Effector CD8-positive, alpha-beta T cell (primary cell): ENCODE data around the gene TBC1D24.

Experiments used
- DNase-seq: peaks from one replicate; lab custom pipeline; 2025; lab: John Stamatoyannopoulos, UW

The TBC1D24 gene

DNA sequence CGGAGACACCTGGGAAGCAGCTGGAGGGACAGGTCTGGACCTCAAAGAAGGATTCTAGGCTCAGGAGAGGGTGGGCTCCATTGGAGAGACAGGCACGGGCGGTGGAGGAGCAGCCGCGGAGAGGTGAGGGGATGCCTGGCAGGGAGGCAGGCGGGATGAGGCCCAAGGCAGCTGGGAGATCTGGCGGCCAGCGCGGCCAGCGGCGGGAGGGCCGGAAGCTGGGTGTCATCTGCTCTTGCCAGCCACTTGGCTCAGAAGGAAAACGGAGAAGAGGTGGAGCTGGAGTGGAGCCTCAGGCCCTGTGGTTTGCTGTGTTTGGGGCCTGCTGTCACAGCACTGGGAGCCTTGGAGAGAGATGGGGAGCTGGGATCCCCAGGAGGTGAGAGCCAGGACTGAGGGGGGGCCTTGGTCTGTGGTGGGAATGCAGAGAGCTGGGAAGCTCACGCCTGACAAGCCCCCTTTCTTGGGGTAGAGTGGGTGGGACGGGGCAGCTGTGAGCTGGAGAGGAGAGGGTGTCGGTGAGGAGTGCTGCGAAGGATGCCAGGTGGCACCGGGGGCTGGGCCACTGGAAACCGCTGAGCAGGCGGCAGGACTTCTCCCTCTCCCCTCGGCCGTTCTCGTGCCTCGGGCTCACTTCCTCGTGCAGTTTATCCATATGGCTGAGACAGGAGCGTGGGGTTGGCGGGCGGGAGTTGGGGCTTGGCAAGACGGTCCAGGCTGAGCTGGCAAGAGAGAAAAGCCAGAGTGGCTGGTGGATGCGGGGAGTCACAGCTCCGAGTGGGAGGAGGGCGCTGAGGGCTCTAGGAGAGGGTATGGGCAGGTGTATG, 8.0 kb downstream of the TBC1D24 start:
- no peak for DNase-seq

DNA sequence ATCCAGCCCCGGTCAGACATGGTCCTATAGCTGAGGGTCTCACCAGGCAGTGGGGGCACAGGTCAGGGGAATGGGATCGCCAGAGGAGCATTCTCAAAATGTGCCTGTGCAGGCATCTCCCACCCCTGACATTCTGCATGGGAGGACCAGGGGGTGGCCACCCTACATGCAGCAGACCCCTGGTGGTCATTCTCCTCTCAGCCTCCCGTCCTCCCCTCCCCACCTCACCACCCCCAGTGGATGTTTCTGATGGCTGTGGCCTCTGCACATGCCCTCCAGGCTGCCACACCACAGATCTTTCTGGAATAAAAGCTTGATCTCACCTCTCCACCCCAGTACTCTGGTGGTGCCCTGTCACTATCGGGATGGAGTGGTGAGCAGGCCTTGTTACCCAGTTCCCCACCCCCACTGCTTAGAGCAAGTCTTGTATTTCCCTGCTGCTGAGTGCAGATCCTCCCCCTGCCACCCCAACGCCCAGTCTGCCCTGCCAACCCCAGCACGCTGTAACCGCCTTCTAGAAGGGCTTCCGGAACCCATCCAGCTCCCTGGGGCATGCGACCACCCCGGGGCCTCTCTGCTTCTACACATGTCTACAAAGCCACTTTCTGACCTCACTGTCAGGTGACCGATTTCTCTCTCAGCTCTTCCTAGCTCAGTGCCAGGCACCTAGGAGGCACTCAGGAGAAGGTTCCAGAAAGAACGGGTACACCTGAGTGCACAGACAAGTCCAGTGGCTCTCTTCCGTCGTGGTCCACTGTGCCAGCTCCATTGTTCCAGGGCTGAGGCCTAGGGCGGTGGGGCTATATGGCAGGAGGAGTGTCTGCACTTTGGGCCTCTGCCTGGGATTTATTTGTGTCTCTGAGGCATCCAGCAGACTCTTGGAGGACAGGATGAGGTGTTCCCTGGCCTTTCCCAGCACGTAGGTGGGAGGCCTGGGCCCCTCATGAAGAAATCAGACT, 9.3 kb downstream of the TBC1D24 start:
- DNase-seq: no peak

DNA sequence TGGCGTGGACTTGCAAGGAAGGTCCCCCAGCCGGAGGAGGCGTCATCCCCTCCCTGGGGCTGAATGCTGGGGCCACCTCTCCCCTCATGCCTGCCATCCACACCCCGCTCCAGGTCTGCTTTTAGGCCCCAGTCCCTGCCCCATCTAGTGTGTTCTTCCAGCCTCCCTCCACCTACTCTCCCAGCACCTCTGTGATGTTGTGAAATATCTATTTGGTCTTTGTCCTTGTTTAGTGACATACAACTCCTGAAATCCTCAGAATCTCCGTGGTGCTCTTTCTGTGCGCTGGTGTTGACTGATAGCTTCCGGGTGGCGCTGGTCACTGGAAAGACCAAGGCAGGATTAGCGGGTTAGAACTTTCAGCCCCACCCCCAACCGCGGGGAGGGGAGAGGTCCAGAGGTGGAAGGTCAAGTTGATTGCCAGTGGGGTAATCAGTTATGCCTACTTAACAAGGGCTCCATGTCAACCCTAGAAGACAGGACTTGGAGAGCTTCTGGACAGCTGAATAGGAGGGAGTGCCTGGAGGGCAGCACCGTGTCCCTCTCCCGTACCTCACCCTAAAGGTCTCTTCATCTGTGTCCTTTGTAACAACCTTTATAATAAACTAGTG, 10.1 kb downstream of the TBC1D24 start:
- DNase-seq: no peak

DNA sequence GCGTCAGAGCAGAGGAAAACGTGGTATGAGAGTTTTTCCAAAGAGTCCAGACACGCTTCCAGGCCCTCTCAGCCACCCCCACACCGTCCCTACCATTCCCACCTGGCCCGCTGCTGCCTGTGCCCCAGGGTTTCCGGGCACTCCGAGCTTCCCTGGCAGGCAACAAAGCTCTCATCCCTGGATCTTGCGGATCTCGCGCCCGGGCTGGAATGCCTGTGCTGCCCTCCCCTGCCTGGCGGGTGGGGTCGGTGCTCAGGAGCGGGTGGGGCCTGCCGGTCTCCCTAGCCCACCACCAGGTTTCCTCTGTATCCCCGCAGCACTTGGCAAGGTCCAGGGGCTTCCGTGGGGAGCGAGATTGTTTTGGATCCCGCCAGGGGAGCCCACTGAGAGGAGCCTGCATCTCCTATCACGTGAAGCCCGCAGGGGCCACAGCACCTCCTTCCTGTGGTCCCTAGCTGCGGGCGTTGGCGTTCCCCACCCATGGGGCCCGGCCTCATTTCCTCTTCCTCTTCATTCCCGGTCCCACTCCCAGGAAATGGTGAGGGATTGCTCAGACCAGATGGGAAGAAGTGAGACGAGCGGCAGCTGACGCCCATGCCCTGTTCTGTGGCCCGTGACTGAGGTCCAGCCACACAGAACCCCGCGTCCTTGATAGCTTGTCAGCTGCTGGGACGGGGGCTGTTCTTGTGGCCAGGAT, 11.0 kb downstream of the TBC1D24 start:
- DNase-seq: no peak

DNA sequence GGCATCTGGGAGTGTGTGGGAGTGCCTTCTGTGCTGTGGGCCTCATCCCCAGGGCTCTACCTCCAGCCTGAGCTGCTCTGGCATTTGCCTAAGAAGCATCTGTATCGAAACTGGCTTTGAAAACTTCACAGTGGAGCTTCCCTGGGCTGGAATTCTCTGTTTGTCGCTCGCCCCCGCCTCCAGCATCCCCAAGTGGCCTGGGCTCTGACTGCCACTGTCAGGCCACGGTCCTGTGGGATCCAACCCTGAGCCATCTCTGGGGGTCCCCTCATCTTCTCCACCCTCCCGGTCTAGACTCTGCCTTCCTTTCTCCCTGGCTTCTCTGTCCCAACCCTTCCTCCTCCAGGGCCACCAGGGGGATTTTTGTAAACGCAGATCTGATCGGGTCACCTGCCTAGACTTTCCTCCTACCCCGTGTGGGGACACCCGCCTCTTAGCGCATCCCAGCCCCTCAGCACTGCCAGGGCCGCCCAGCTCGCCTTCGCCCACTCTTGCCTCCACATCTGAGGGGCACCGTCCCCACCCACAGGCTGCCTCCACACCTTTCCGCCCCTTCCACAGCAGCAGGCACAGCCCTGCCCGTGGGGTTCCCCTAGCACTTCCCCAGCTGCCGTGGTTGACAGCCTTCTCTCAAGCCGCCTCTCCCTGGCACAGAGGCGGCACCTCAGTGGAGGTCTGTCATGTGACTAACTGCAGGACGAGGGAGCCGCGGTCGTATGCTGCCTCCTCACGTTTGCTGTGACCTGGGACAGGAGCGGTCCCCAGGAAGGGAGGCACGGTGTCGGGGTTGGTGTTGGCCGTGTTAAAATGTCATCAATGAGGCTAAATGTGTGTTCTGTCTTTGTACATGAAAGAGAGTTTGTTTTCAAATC, 12.0 kb downstream of the TBC1D24 start:
- DNase-seq: peak; percentile 61

DNA sequence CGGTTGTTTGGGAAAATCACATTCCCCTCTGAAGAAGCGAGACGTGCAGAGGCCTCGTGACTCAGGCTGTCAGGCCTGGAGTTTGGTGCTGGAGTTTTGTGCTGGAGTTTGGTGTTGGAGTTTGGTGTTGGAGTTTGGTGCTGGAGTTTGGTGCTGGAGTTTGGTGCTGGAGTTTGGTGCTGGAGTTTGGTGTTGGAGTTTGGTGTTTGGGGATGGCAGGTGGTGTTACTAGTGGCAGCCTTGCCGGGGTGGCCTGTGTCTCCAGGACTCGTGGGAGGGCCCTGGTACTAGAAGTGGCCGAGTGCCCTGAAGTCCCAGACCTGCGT, 12.6 kb downstream of the TBC1D24 start:
- no peak for DNase-seq

DNA sequence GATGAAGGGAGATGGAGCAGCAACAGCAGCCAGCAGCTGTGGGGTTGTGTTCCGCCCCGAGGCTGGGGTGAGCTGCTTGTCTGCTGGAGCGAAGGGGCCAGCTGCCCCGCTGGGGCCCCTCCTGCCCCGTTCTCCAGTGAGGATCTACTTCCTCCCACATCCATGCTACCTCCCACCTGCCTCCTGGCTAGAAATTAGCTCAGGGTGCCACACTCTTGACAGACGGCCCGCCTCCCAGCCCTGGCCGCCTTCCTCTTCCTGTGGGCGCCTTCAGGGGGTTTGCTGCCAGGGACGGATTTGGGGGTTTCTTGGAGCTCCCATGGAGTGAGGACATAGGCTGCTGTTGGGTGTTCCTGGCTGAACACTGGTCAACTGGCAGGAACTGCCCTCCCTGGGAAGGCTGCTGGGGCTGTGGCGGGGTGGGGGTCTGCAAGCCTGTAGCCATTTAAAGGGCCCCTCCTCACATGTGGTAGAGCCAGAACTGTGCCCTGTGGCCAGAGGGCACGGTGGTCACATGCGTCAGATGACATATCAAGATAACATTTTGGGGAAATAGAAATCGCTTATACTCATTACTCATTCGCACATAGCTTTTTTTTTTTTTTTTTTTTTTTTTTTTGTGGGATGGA, 13.1 kb downstream of the TBC1D24 start:
- DNase-seq: no peak

DNA sequence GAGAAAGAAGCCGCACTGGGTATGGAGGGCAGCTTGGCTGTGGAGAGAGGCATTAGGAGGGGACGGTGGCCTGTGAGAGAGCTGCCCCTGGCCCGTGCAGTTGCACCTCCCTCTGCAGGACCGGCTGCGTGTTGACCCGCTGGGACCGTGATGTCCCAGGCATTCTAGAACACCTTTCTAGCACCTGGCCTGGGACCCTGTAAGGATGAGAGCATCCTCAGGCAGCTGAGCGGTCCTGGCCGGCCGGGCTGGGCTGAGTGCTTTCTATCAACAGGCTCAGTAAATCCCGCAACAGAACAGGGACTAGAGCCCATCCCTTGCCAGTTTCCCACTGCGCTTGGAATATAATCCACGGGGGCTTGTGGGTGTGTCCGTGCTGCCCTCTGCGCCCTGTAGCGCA, 14.7 kb downstream of the TBC1D24 start:
- DNase-seq: no peak

DNA sequence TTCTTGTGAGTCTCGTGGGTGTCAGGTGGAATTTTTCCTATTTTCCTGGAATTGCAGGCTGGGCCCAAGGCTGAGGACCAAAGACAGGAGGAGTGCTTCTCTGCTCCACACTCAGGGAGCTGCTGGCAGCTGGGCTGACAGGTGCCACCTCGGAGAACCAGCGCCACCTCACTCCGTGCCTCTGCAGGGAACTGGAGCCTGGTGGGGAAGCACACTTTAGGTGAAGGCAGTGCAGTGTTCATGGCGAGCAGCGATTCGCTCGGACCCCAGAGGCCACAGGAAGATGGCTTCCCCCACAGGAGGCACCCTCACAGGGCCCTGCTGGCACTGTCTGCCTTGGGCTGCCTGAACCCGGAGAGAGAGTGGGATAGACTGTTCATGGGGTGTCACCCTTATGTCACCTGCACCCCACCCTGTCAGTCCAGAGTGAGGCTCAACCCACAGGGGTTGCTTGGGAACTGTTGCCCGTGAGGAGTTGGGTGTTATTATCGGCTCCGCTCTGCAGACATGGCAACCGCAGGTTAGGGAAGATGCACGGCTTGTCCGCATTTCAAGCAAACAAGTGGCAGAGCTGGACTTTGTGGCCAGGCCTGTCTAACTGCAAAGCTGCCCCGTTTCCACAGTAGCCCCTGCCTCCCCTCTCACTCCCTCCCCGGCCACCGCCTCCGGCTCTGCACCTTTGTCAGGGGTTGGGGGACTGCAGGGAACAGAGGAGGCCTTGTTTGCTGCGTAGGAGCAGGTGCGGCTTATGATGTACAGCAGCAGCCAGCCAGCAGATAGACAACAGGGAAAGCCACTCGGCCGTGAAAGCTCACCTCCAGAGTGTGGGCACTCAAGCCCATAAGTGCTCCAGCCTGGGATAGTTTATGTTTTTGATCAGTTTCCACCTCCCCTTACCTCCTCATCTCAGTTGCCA, 15.5 kb downstream of the TBC1D24 start:
- no peak for DNase-seq

DNA sequence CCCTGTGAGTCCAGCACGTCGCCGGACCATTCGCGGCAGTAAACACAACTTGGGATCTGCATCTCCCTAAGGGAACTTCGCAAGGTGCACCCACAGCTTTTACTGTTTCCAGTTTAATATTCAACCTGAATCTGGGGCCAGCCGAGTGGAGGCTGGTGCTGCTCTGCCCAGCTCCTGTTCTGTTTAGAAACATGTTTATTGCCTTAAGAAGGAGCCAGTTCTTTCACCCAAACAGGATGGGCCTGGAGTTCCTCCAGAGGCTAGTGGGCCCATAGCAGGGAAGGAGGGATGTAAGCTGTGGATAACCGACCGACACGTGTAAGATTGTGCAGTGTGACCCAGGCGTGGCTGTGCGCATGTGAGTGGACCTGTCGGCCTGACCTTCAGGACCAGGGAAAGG, 17.4 kb downstream of the TBC1D24 start:
- no peak for DNase-seq

DNA sequence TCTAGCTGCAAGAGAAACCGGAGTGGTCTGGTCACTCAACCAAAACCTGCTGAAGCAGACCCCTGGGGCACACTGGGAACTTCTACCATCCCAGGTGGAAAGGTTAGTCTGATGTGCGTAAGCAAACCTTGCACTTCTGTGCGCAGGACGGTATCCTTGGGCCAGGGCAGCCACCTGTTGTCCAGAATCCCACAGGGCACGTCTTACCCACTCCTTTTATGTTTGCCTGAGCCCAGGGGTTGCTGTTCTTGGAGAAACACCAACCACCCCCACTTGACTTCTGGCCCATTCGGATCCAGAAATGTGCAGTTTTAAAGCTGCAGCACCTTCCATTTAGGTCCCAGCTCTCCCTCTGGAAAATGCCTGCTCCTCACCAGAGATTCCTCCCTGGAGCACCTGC, 18.7 kb downstream of the TBC1D24 start:
- DNase-seq: no peak

DNA sequence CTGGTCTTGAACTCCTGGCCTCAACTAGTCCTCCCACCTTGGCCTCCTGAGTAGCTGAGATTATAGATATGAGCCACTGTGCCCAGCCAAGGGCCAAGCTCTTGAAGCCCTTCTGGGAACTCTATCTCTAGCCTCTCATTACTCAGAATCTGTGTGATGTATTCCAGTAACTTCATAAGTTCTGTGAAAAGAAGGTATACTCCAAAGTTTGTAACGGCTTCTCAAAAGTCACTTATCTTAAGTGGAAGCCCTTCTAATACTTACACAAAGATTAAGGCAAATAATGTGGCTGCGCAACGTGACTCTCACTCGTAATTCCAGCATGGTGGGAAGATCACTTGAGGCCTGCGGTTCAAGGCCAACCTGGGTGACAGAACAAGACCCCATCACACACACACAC, 19.7 kb downstream of the TBC1D24 start:
- DNase-seq: no peak

DNA sequence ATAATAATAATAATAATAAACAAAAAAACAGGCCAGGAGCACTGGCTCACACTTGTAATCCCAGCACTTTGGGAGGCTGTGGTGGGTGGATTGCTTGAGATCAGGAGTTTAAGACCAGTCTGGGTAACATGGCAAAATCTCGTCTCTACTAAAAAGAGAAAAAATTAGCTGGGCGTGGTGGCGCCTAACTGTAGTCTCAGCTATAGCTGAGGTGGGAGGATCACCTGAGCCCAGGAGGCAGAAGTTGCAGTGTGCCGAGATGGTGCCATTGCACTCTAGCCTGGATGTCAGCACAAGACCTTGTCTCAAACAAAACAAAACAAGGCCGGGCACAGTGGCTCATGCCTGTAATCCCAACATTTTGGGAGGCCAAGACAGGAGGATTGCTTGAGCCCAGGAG, 20.1 kb downstream of the TBC1D24 start:
- DNase-seq: no peak

DNA sequence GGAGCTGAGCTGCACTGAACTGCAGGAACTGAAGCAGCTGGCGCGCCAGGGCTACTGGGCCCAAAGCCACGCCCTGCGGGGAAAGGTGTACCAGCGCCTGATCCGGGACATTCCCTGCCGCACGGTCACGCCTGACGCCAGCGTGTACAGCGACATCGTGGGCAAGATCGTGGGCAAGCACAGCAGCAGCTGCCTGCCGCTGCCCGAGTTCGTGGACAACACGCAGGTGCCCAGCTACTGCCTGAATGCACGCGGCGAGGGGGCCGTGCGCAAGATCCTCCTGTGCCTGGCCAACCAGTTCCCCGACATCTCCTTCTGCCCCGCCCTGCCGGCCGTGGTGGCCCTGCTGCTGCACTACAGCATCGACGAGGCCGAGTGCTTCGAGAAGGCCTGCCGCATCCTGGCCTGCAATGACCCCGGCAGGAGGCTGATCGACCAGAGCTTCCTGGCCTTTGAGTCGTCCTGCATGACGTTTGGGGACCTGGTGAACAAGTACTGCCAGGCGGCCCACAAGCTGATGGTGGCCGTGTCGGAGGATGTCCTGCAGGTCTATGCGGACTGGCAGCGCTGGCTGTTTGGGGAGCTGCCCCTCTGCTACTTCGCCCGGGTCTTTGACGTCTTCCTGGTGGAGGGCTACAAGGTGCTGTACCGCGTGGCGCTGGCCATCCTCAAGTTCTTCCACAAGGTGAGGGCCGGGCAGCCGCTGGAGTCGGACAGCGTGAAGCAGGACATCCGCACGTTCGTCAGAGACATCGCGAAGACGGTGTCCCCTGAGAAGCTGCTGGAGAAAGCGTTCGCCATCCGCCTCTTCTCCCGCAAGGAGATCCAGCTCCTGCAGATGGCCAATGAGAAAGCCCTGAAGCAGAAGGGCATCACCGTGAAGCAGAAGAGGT, 21.5 kb downstream of the TBC1D24 start:
- no peak for DNase-seq

DNA sequence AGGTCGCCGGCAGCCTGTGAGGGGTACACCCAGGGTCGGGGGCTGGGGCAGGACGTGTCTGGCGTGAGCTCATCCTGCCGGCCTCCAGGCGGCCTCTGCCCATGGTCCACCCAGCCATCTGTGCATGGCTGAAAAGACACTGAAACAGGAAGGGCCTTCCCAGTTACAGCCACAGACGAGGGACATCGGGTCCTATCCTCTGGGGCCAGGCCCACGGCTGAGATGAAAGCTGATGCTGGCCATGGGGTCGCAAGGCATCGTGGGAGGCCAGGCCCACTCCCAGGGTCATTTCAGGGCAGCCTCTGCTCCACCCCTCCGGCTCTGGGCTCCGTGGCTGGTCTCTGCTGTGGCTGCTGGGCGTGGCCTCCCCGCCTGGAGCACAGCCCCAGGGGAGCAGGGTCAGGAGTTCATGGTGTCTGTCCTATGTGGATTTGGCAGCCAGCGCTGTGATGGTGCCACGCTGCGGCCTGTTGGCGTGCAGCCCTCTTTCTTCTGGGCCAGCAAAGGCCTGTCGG, 22.2 kb downstream of the TBC1D24 start:
- DNase-seq: no peak

DNA sequence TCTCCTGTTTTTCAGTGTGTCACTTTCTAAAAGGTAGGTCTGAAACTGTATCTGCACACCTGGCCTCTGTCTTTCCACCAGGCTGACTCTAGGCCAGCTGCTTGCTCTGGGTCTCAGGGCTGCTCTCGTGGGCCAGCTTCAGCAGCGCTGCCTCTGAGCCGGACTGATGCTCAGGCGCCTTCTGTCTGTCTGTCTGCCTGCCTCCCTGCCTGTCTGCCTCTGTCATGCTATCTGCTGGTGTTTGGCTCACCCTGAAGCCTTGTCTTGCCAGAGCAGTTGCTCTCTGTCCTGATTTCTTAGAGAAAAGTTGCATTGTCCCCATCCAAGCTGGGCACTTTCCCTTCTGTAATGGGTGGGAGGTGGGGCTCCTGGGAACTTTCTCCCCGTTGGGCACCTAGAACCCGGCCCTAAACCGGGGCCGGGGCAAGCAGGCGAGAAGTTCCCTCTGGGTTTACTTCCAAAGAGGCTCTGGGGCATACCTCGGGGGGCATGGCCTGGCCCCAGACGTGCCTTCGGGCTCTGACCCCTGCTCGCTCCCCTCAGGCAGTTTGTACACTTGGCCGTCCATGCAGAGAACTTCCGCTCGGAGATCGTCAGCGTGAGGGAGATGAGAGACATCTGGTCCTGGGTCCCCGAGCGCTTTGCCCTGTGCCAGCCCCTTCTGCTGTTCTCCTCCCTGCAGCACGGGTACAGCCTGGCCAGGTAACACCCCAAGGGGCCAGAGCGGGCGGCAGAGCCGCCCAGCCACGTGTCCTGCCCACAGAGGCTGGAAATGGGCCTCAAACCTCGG, 23.0 kb downstream of the TBC1D24 start:
- no peak for DNase-seq

DNA sequence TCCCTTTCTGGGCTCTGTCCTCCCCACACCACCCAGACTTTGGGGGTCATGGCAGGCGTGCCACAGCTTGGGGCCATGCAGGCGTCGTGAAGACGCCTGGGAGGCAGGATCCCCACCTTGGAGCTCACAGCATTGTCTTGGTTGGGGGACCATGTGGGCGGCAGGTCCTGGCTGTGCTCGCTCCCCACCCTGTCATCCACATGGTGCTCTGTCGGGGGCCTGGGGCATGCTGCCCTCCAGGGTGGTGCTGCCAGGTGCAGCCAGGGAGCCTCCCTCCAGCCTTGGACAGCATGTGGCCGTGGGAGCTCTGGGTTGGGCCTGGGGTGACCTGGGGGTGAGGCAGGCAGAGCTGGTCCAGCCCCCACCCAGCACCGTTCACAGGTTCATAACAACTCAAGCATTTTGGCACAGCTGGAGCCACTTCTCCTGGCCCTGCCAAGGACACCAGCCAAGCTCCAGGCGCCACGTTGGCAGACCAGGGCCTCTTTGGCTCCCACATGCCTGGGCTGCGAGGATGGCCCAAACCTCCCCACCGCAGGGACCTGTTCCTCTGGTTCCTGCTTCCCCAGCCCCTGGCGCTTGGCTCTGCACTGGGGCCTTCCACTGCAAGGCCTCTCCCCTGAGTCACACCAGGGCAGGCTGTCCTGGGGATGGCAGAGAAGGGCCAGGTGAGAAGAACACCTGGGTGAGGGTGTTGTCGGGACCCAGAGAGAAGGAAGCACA, 23.8 kb downstream of the TBC1D24 start:
- no peak for DNase-seq
